Activated CD4-positive, CD25-positive, alpha-beta regulatory T cell treated with anti-CD3 and anti-CD28 coated beads, Interleukin-2, amount 50 U/mL, for 72 hours (primary cell): ENCODE results near the gene GCC1.

Experiments
- DNase-seq: peaks from one replicate; pipeline ENCODE4 v3.0.0; 2021

The GCC1 gene

DNA sequence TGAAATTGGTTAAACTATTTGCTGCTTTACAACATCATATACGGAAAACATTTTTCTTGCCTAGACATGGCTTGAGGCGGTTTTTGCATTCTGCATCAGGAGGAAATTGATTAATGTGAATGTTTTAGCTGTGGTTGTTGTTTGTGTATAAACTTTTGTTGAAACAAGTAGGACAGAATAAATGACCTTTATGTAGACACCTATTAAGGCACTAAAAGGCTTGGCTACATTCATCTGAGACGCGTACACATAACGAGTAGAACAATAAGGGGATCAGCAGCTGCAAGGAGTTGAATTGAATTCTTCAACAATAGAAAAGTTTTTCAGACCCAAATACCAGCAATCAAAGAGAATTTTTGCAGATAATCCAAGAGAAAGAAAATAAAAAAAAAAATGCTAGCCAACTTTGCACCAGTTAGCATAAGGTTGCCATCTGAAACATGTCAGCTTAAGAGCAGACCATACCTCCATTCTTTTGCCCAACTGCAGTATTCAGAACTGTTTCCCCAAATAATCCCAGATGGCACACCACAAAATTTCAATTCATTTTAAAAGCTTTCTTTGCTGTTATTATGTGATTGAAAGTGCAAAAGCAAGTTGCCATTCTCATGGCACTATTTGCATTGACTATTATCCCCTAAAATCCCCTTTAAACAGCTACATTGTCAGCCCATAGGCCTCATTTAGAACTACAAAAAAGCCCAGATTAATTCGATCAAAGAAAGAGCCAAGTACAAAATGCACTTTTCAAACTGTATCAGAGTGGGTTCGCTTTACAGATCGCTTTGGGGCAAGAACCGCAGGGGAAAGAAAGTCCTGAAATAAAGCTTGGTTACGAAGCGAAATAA, 49.6 kb downstream of the GCC1 start:
- DNase-seq: no peak

DNA sequence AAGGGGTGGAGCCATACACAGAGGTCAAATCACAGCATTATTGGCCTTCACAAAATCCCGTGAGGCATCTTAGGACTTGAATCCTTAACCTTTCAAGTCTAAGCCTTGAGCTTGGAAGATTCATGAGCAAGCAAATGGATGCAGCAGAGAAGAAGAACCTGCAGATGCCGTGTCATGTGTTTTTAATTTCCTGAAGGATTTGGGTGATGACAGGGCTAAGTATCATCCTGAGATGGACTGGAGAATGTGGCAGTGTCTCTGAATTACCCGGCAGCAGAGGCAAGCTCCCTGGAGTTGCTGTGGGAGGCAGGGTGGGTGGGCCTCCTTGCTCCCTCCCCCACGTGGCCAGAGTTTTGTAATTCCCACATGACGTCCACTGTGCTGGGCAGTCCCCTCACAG, 50.8 kb downstream of the GCC1 start:
- no peak for DNase-seq

DNA sequence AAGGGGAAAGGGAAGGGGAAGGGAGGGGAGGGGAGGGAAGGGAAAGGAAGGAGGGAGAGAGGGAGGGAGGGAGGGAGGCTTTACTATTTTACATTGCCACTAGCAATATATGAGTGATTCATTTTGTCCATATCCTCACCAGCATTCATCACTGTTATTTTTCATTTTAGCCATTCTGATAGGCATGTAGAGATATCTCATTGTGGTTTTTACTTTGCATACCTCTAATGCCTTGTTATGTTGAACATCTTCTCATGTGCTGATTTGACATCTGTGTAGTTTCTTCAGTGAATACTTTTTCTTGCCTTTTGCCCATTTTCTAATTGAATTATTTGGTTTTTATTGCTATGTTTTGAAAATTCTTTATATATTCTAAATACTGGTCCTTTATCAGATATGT, 52.7 kb downstream of the GCC1 start:
- no peak for DNase-seq

DNA sequence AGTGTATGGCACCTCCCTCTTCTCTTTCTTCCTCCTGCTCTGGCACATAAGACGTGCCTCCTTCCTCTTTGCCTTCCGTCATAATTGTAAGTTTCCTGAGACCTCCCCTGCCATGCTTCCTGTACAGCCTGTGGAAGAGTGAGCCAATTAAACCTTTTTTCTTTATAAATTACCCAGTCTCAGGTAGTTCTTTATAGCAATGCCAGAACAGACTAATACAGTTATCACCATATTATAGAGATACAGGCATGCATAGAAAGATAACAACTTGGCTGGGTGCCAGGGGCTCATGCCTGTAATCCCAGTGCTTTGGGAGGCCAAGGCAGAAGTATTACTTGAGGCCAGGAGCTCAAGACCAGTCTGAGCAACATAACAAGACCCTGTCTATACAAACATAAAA, 53.2 kb downstream of the GCC1 start:
- no peak for DNase-seq
